K562 (cell line): Measurements from ENCODE around the gene C16orf95. TPM values are rescaled to one million over a fixed set of nuclear protein-coding genes. Genes with fewer than 3 reads are reported as not detected.

Experiments
- ARID1B ChIP-seq: fragments of 450-650 bp; IDR thresholded peaks from 2 replicates; pipeline ENCODE4 v1.6.1; 2016; ENCODE audit warnings: antibody characterized with exemption, mild to moderate bottlenecking, inconsistent platforms
- CHAMP1 ChIP-seq: fragments of 450-650 bp; IDR thresholded peaks from 2 replicates; pipeline ENCODE4 v1.6.1; 2016; ENCODE audit warnings: mild to moderate bottlenecking
- CXXC5 ChIP-seq: fragments of 250-450 bp; sonication (Bioruptor Pico); IDR thresholded peaks from 2 replicates; pipeline ENCODE4 v1.8.0; 2022; ENCODE audit warnings: inconsistent platforms, mild to moderate bottlenecking, moderate library complexity
- ESRRA ChIP-seq: fragments of 450-650 bp; IDR thresholded peaks from 2 replicates; pipeline ENCODE4 v1.6.1; 2014; ENCODE audit warnings: low read depth, mild to moderate bottlenecking, moderate library complexity, borderline replicate concordance
- GATA2 ChIP-seq: sonication (generic); formaldehyde crosslinking; IDR thresholded peaks from 2 replicates; pipeline ENCODE4 v1.4.0; 2020; ENCODE audit warnings: mild to moderate bottlenecking, missing genetic modification reagents
- MITF ChIP-seq: IDR thresholded peaks from 2 replicates; pipeline ENCODE4 v1.6.1; 2014; ENCODE audit warnings: antibody characterized with exemption
- NCOA2 ChIP-seq, 2 experiments: fragments of 450-650 bp; IDR thresholded peaks; 2 replicates each; pipeline ENCODE4 v1.6.1; 2018; ENCODE audit warnings: mild to moderate bottlenecking in 2 of 2, moderate library complexity in 1 of 2; ENCODE audit not compliant: partially characterized antibody in 2 of 2
- STAT6 ChIP-seq: sonication (generic); formaldehyde crosslinking; IDR thresholded peaks from 2 replicates; pipeline ENCODE4 v1.8.1; 2023; ENCODE audit warnings: mild to moderate bottlenecking, missing genetic modification reagents
- TEAD1 ChIP-seq, 2 experiments: fragments of 450-650 bp in 1 of 2; sonication (generic) in 1 of 2; formaldehyde crosslinking; IDR thresholded peaks; 2 replicates each; pipeline versions ENCODE4 v1.4.0 to v1.8.0; 2020 to 2022; ENCODE audit warnings: mild to moderate bottlenecking in 2 of 2, missing genetic modification reagents in 1 of 2
- ZNF609 ChIP-seq: sonication (generic); formaldehyde crosslinking; IDR thresholded peaks from 2 replicates; pipeline ENCODE4 v1.8.1; 2023; ENCODE audit warnings: missing genetic modification reagents, mild to moderate bottlenecking, borderline replicate concordance
- ZNF639 ChIP-seq, 2 experiments: fragments of 200-800 bp in 1 of 2; sonication (Bioruptor generic) in 1 of 2; sonication (generic) in 1 of 2; formaldehyde crosslinking in 1 of 2; IDR thresholded peaks in 1 of 2; conservative IDR thresholded peaks in 1 of 2; 2 replicates each; pipeline versions ENCODE4 v1.5.0 to v1.6.1; 2016 to 2020; ENCODE audit warnings: missing compliant biosample characterization in 1 of 2, missing genetic modification characterization in 1 of 2, missing genetic modification reagents in 1 of 2
- ZZZ3 ChIP-seq: fragments of 450-650 bp; IDR thresholded peaks from 2 replicates; pipeline ENCODE4 v1.6.1; 2016; ENCODE audit warnings: antibody characterized with exemption, mild to moderate bottlenecking, moderate library complexity
- polyA plus RNA-seq, 8 experiments: library from polyadenylated mRNA; depleted of rRNA in 4 of 8; stranded (reverse) in 5 of 8; unstranded in 3 of 8; fragments of >200 nt; fragmentation: Nextera tagmentation in 2 of 8; fragmentation: Illumina TruSeq in 1 of 8; extraction: Ambion mirVana in 2 of 8; extraction: Trizol in 1 of 8; gene quantifications; 2 replicates each; pipeline versions ENCODE4 v1.2.1 to v1.2.3, GENCODE V29; 2011 to 2014; ENCODE audit warnings: inconsistent platforms in 1 of 8, missing spikeins in 1 of 8
- total RNA-seq, 7 experiments: library from RNA; depleted of rRNA in 6 of 7; stranded (reverse); fragments of >200 nt in 6 of 7; fragmentation: Illumina TruSeq in 2 of 7; extraction: Trizol in 2 of 7; gene quantifications; 2 replicates each; pipeline versions ENCODE4 v1.2.1 to v1.2.3, GENCODE V29; 2011 to 2021; ENCODE audit warnings: low replicate concordance in 1 of 7

The C16orf95 gene
- total and polyA plus RNA-seq, 9 of the 15 experiments (the other 6 are each of a cell fraction or from before 2014, with no cell fraction given): 6.5 to 20.5 (median 9.4) TPM

GRCh38 chr16:87316923-87317749 is at the start of gene C16orf95 (continued):
- TF ChIP-seq STAT6 (CRISPR knock-in tag): no peak
- TF ChIP-seq ZNF639 (CRISPR knock-in tag; conservative IDR thresholded peaks at IDR 0.05 in 1 of 2, IDR thresholded peaks at IDR 0.05 in 1 of 2): peak in 1 of 2 experiments; percentile 52; a peak in 2 of 4 replicates
- no peak for TF ChIP-seq NCOA2 (IDR thresholded peaks at IDR 0.05; ENCODE audit: partially characterized antibody in 2 of 2)
- peak in 1 of 2 experiments; percentile 66; a peak in 2 of 4 replicates for TF ChIP-seq TEAD1 (CRISPR knock-in tag; IDR thresholded peaks at IDR 0.05)
- TF ChIP-seq ZZZ3: peak; percentile 65; the same call in 1 of the 2 replicates
- TF ChIP-seq ESRRA: peak; percentile 41; the same call in 1 of the 2 replicates
- no peak for TF ChIP-seq CHAMP1
- no peak for TF ChIP-seq MITF
- no peak for TF ChIP-seq ARID1B
- peak; percentile 92; the same call in 1 of the 2 replicates for TF ChIP-seq ZNF609 (CRISPR knock-in tag)
- TF ChIP-seq CXXC5: peak; percentile 92
- no peak for TF ChIP-seq GATA2 (CRISPR knock-in tag)
